GM19035 (cell line): ENCODE measurements around the gene CTXN1.
"Not testable (repeated sequence)": the region's sequence is repeated elsewhere in the genome, so short reads cannot be mapped to it uniquely, and the experiment has no call there.

Experiments
- ATAC-seq: cut with Tn5 transposase; IDR thresholded peaks from one replicate; pipeline ENCODE4 v1.9.1; 2021; ENCODE audit not compliant: unreplicated experiment

Gene CTXN1

DNA sequence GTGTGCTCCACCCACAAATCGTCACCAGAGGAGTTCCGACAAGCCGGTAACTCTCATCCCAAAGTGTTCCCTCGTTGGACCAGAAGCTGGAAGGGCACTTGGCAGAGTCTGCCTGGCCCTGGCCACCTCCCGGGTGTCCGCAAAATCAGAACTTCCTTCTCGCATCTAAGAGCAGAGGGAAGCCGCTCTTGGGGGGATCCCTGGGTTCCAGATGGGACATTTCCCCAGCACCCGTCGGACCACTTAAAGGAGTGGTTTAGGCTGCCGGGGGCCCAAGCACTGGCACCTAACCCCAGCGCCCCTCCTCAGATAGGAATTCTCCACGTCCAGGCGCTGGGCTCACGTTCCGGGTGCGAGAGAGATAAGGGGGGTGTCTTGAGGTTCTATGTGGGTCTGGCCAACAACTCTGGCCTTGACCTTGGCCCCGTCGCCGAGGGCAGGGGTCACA is 23.1 kb downstream of the CTXN1 start:
- ATAC-seq, result no peak

DNA sequence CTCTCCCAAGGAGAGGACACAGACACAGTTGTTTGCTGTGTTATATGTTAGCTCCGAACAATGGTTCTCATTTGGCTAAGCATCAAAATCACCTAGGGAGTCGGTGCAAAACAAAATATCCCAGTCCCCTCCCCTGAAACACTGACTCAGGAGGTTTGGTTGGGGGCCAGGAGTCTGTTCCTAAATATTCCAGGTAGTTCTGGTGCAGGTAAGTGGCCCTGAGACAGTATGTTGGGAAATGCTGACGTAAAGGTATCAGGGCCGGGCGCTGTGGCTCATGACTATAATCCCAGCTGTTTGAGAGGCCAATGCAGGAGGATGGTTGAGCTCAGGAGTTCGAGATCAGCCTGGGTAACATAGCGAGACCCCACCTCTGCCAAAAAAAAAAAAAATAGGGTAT is 24.6 kb downstream of the CTXN1 start:
- no peak for ATAC-seq

DNA sequence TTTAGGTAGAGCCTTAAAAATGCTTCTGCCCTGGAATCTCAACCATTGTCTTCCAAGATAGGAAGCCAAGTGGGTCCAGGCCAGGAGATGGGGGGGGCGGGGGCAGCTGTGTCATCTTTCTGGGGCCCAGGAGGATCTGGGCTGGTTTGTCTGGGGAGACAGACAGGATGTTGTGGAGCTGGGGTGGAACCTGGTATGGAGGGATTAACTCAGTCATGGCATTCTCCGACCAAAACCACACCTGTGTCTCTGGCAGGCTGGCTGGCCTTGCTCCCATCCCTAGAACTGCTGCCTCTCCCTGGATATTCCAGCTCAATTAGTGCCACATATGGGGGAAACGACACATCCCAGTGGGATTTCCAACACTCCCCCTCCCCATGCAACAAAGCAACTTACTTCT is 25.0 kb downstream of the CTXN1 start:
- no peak for ATAC-seq

DNA sequence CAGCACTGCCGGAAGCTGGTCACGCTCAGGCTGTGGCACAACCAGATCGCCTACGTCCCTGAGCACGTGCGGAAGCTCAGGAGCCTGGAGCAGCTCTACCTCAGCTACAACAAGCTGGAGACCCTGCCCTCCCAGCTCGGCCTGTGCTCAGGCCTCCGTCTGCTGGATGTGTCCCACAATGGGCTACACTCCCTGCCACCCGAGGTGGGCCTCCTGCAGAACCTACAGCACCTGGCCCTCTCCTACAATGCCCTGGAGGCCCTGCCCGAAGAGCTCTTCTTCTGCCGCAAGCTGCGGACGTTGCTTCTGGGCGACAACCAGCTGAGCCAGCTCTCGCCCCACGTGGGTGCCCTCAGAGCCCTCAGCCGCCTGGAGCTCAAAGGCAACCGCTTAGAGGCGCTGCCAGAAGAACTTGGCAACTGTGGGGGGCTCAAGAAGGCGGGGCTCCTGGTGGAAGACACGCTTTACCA is 25.5 kb downstream of the CTXN1 start:
- no peak for ATAC-seq

DNA sequence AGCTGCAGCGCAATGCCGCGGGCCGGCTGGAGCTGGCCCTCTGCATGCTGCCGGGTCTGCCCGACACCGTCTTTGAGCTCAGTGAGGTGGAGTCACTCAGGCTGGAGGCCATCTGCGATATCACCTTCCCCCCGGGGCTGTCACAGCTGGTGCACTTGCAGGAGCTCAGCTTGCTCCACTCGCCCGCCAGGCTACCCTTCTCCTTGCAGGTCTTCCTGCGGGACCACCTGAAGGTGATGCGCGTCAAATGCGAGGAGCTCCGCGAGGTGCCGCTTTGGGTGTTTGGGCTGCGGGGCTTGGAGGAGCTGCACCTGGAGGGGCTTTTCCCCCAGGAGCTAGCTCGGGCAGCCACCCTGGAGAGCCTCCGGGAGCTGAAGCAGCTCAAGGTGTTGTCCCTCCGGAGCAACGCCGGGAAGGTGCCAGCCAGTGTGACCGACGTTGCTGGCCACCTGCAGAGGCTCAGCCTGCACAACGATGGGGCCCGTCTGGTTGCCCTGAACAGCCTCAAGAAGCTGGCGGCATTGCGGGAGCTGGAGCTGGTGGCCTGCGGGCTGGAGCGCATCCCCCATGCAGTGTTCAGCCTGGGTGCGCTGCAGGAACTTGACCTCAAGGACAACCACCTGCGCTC is 26.1 kb downstream of the CTXN1 start:
- ATAC-seq, result no peak

DNA sequence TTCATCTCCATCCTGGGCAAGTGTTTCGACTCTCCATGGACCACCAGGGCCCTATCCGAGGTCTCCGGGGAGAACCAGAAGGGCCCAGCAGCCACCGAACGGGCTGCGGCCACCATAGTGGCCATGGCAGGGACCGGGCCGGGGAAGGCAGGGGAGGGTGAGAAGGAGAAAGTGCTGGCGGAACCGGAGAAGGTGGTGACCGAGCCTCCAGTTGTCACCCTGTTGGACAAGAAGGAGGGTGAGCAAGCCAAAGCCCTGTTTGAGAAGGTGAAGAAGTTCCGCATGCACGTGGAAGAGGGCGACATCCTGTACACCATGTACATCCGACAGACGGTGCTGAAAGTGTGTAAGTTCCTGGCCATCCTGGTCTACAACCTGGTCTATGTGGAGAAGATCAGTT is 27.0 kb downstream of the CTXN1 start:
- no peak for ATAC-seq

DNA sequence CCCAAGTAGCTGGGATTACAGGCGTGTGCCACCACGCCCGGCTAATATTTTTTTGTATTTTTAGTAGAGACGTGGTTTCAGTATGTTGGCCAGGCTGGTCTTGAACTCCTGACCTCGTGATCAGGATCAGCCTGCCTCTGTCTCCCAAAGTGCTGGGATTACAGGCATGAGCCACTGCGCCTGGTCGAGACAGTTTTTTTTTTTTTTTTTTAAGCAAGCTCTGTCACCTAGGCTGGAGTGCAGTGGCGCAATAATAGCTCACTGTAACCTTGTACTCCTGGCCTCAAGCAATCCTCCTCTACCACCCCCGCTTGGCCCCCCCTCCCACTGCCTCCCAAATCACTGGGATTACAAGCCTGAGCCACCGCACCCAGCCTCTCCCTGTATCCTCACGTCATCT is 28.6 kb downstream of the CTXN1 start:
- ATAC-seq, result no peak

DNA sequence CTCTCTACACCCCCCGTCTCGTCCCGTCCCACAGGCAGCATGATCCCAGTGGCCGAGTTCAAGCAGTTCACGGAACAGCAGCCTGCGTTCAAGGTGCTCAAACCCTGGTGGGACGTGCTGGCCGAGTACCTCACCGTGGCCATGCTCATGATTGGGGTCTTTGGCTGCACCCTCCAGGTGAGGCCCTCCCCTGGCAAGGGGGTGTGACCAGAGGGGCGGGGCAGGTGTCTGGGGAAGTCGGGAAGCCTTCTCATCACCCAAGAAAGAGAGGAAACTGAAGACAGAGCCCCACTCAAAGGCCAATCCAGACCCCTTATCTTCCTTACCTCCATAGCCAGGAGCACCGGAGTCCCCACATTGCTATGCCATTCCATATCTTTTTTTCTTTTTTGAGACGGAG is 30.4 kb downstream of the CTXN1 start:
- no peak for ATAC-seq

DNA sequence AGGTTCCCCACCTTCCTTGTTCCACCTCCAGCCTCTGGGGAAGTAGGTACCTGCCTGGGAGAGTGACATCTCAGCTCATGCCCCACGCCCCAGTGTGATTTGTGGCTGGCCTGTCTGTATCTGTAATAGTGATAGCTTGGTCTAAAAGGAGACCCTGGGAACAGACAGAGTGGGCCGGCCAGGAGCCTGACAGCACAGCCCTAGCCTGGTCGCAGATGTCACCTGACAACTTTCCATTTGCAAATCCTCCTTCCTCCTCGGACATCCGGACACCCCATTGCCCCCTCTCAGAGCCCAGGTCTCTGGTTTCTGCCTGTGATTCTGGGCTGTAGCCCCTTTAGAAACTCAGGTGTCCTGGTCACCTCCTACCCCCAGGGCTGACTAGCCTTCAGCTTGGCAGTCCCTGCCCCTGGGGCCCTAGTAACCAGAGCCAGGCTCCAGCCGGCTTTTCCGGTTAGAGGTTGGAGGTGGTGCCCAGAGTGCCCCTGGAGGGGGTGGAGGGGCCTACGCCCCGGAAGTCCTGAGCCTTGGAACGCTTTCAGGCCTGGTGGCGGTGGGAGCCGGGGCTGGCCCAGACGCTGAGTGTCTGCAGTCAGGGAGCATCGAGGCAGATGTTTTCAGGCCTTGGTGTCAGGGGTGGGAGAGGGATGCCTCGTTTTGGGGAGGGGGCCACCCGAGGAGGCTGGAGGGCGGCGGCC is 31.2 kb downstream of the CTXN1 start:
- no peak for ATAC-seq

DNA sequence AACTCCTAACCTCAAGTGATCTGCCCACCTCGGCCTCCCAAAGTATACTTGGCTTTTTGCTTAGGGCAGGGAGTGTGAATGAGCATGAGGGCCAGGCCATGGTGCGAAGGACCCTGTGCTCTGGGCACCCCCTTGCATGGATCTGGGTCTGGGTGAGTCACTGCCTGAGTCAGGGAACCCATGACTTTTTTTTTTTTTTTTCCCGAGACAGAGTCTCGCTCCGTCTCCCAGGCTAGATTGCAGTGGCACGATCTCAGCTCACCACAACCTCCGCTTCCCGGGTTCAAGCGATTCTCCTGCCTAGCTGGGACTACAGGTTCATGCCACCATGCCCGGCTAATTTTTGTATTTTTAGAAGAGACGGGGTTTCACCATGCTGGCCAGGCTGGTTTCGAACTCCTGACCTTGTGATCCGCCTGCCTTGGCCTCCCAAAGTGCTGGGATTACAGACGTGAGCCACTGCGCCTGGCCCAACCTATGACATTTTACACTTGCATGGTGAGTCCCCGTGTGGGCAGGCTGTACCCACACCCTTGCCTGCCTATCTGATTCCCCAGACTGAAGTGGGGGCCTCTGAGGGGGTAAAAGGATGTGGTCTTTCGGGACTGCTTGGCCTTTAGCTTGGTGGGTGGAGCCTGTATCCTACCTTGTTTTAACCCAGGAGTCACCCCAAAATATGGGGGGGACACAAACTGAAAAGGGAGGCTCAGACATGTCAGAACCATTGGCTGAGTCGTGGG is 32.4 kb downstream of the CTXN1 start:
- ATAC-seq, result not testable (repeated sequence)

DNA sequence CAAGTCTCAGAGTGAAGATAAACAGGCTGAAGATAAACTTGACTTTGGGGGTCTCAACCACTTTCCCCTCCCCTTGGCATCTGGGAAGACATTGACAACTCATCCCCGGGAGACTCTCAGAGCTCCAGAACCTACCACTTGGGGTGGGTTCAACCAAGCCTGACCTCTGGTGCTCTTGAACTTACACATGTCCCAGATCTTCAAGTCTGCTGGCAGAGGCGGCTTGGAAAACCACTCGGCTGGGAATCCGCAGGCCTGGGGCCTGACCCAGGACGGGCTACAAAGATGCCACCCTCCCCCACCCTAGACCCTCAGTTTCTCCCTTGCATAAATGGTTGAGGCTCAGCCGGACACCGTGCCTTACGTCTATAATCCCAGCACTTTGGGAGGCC is 37.1 kb downstream of the CTXN1 start:
- no peak for ATAC-seq

DNA sequence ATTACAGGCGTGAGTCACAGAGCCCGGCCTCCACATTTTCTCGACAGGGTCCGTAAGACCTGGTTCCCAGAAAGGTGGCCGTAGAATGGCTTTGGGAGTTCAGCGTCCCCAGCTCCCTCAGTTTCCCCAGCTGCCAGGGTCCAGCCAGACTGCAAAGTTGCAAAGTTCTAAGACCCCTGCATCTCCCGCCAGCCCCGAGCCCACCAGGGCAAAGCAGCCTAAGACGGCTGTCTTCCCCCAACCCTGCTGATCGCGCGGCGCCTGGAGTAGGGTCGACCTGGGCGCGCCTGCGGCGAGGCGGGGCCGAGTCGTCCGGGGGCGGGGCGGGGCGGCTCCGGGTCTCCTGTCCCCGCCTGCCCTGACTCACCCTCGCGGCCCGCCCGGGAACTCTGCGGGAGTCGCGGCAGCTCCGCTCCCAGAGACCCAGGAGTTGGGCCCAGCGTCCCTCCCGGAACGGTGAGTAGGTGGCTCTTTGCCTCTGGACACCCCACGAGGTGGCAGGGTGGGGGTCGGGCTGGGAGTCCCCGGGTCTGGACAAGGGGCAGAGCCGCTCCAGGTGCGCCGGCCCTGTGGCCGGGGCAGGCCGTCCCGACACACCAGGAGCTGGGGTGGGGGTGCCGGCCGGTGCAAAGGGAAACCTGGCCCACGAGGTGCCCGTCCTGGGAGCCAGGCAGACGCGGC is 37.6 kb downstream of the CTXN1 start, which contains the start of gene LRRC8E:
Gene LRRC8E (plus strand): TSS at position 366 of the 681 bp plus-strand sequence. CDS start 7,094 bp downstream, outside the sequence.
- no peak for ATAC-seq

DNA sequence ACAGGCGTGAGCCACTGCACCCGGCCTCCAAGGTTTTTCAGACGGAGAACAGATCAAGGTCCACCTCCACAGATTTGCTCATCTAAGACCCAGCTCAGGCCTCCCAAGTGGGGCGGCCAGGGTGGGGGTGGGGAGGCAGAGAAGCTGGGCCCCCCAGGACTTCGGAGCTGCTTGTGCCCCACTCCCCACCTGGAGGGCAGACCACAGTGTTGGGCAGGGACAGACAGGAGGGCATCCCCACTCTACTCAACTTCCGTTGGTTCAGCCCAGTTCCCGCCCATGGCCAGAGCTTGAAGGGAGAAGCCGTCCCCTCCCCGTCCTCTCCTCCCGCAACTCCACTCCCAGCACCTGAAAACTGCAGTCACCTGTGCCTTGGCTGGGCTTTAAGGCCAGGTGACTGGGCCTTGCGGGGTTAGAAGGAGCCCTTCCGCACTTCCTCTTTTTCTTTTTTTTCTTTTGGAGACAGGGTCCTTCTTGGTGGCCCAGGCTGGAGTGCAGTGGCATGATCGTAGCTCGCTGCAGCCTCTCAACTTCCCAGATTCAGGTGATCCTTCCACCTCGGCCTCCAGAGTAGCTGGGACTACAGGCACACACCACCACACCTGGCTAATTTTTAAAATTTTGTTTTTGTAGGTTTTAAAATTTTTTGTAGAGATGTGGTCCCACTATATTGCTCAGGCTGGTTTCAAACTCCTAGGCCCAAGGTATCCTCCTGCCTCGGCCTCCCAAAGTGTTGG is 38.4 kb downstream of the CTXN1 start:
- no peak for ATAC-seq

DNA sequence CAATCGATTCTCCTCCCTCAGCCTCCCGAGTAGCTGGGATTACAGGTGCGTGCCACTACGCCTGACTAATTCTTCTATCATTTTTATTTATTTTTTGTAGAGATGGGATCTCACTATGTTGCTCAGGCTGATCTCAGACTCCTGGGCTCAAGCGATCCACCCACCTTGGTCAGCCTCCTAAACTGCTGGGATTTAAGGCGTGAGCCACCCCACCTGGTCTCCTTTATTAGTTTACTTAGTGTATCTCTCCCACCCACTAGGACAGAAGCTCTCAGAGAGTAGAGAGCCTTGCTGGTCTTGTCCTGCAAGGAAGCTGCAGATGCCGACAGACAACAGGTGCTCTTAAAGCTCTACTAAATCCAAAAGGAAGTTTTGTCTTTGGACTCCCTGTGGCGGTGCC is 40.1 kb downstream of the CTXN1 start:
- no peak for ATAC-seq

DNA sequence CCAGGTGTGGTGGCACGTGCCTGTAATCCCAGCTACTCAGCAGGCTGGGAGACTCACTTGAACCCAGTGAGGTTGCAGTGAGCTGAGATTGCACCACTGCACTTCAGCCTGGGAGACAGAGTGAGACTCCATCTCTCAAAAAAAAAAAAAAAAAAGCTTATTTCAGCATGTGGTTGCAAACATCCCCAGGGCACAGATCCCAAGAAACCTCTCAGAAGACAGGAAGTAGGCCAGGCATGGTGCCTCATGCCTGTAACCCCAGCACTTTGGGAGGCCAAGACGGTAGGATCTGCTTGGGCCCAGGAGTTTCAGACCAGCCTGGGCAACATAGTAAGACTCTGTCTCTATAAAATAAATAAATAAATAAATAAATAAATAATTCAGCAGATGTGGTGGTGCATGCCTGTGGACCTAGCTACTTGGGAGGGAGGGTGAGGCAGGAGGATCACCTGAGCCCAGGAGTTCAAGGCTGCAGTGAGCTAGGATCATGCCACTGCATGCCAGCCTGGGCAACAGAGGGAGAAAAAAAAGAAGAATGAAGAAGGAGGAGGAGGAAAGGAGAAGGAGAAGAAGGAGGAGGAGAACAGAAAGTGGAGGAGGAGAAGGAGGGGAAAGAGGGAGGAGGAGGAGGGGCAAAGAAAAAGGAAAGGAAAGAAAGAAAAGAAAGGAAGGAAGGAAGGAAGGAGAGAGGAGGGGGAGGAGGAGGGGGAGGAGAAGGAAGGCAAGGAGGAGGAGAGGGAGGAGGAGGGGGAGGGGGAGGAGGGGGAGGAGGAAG is 42.0 kb downstream of the CTXN1 start:
- ATAC-seq, result no peak

DNA sequence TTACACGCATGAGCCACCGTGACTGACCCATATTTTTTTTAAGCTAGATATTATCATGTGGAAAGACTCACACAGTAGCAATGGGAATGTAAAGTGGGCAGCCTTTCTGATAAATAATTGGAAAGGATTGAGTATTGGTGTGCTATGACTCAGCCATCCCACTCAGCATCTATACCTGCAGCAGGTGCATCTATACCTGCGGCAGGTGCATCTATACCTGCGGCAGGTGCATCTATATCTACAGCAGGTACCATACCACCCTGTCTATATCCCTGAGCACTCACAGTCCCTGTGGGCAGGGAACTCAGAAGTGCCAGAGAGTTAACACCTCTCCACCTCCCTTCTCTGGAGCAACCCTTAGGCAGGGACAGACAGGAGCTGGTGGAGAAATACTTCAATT is 42.8 kb downstream of the CTXN1 start:
- ATAC-seq, result no peak

DNA sequence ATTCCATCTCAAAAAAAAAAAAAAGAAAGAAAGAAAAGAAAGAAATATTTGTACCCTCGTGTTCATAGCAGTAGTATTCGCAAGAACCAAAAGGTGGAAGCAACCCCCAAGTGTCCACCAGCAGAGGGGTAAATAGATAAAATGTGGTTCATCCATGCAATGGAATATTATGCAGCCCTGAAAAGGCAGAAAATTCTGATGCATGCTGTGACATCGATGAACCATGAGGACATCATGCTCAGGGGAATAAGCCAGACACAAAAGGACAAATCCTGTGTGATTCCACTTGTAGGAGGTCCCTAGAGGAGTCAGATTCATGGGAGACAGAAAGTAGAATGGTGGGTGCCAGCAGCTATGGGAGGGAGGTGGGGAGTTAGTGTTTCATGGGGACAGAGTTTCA is 44.0 kb downstream of the CTXN1 start:
- ATAC-seq, result no peak

DNA sequence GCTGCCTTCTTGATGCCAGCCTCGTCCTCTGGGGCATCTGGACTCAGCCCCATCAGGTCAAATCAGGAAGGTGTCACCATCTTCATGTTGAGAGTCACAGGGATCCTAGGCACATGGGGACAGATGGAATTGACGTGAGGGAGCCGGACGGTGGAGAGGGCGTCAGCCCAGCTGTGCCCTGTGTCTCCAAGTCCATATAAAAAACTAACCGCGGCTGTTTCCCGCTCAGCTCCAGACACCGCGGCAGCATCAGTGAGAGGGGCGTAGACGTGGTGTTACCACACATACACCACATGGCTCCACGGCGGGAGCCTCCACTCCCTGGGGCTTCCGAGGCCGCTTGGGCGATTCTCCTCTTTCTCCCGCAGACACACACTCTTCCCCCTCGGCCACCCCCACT is 46.1 kb downstream of the CTXN1 start:
- no peak for ATAC-seq

DNA sequence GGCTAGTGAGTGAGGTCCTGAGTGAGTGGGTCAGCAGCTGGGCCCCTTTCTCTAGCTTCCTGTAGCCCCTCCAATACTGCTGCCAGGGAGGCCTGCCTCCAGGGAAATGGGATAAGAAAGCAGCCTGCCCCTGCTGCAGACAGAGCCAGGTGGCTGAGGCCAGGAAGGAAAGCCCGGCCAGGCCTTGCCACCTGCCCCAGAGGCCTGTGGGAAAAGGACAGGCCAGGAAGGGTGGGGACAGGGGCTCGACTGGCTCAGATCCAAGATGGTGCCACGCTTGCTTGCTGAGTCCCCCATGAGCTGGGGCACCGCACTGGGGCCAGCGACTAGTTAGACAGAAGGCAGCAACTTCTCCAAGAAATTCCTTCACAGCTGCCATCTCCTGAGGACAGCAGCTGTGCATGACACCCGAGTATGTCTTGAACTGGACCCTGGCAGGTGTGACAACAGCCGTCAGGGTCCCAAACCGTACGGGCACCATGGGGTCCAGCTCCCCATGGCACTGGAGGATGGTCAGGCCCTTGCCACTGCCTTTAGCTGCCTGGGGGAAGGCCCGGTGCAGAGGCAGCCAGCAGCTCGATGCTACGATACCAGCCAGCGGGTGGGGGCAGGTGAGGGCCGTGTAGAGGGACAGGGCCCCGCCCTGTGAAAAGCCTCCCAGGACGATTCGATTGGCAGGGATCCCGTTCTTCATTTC is 46.7 kb downstream of the CTXN1 start:
- ATAC-seq, result no peak
